Superior temporal gyrus (tissue), 1 donor: ENCODE data around the gene ARHGEF37.

Source experiments
- DNase-seq: peaks from one replicate; pipeline ENCODE4 v3.0.0-alpha.2; 2016; ENCODE audit errors: extremely low spot score

The ARHGEF37 gene

GRCh38 chr5:149674686-149675085 lies 93.4 kb downstream of the ARHGEF37 start:
- no peak for DNase-seq

- DNase-seq = no peak
Measured at GRCh38 chr5:149675610-149676201, 94.4 kb downstream of the ARHGEF37 start.

- DNase-seq = peak; percentile 15
Measured at GRCh38 chr5:149677731-149678130, 96.4 kb downstream of the ARHGEF37 start.

GRCh38 chr5:149679876-149680809 lies 98.8 kb downstream of the ARHGEF37 start:
- no peak for DNase-seq

GRCh38 chr5:149680810-149681221 lies 99.5 kb downstream of the ARHGEF37 start:
- DNase-seq = peak; percentile 13

- no peak for DNase-seq
Measured at GRCh38 chr5:149681252-149681651, 100.0 kb downstream of the ARHGEF37 start.

GRCh38 chr5:149681922-149682321 lies 100.6 kb downstream of the ARHGEF37 start:
- DNase-seq = no peak

GRCh38 chr5:149682532-149683075 lies 101.3 kb downstream of the ARHGEF37 start:
- no peak for DNase-seq

- DNase-seq = no peak
Measured at GRCh38 chr5:149683964-149684363, 102.7 kb downstream of the ARHGEF37 start.

- no peak for DNase-seq
Measured at GRCh38 chr5:149684371-149684770, 103.1 kb downstream of the ARHGEF37 start.
